SJCRH30 (cell line): ENCODE results near the gene MYBPC1. TPM values are rescaled to one million over a fixed set of nuclear protein-coding genes. Genes with fewer than 3 reads are reported as not detected.

Source experiments
- DNase-seq, 2 experiments: peaks; one replicate each; pipeline ENCODE4 v3.0.0-alpha.2; 2015 to 2020
- H3K27ac ChIP-seq: fragments of 250-450 bp; sonication (Bioruptor Pico); 2 replicates; pipeline ENCODE4 v1.5.1; 2020; ENCODE audit warnings: mild to moderate bottlenecking, moderate library complexity
- H3K27me3 ChIP-seq: fragments of 250-450 bp; sonication (Bioruptor Pico); 2 replicates; pipeline ENCODE4 v1.5.1; 2020; ENCODE audit warnings: mild to moderate bottlenecking, moderate library complexity
- H3K36me3 ChIP-seq: fragments of 250-450 bp; sonication (Bioruptor Pico); 2 replicates; pipeline ENCODE4 v1.5.1; 2020; ENCODE audit warnings: mild to moderate bottlenecking, moderate library complexity
- H3K4me1 ChIP-seq: fragments of 250-450 bp; sonication (Bioruptor Pico); 2 replicates; pipeline ENCODE4 v1.5.1; 2020; ENCODE audit warnings: mild to moderate bottlenecking, moderate library complexity
- H3K4me3 ChIP-seq: fragments of 250-450 bp; sonication (Bioruptor Pico); 2 replicates; pipeline ENCODE4 v1.5.1; 2020; ENCODE audit warnings: mild to moderate bottlenecking, moderate library complexity
- H3K9me3 ChIP-seq: fragments of 250-450 bp; sonication (Bioruptor Pico); replicated peaks from 2 replicates; pipeline ENCODE4 v1.5.1; 2020; ENCODE audit warnings: mild to moderate bottlenecking, moderate library complexity
- total RNA-seq: library from RNA; depleted of rRNA; stranded (reverse); fragments of >200 nt; shearing (Covaris generic); gene quantifications from 2 replicates; pipeline ENCODE4 v1.2.3, GENCODE V29; 2014

The MYBPC1 gene
- total RNA-seq, 1 experiment from 2014 or later = not detected

- no peak overlapping the region for H3K4me3 ChIP-seq
- no peaks in the 10 kb centered on the region for H3K27me3 ChIP-seq
- DNase-seq = no peak
- no peaks in the 10 kb centered on the region for H3K9me3 ChIP-seq
- H3K27ac ChIP-seq = no peak overlapping the region
- no peaks in the 10 kb centered on the region for H3K36me3 ChIP-seq
- H3K4me1 ChIP-seq = no peaks in the 10 kb centered on the region
Measured at GRCh38 chr12:101685092-101685491, 90.3 kb downstream of the MYBPC1 start.

GRCh38 chr12:101686176-101686575, 91.4 kb downstream of the MYBPC1 start:
- DNase-seq = no peak
- Histone ChIP-seq H3K9me3 (no peaks in the 10 kb centered on the region), H3K27me3 (no peaks in the 10 kb centered on the region), H3K4me1 (no peaks in the 10 kb centered on the region), H3K4me3 (no peak overlapping the region), H3K36me3 (no peaks in the 10 kb centered on the region), H3K27ac (no peak overlapping the region)

- H3K36me3 ChIP-seq = no peaks in the 10 kb centered on the region
- H3K27ac ChIP-seq = no peak overlapping the region
- no peaks in the 10 kb centered on the region for H3K9me3 ChIP-seq
- no peaks in the 10 kb centered on the region for H3K4me1 ChIP-seq
- H3K4me3 ChIP-seq = no peak overlapping the region
- H3K27me3 ChIP-seq = no peaks in the 10 kb centered on the region
- DNase-seq = no peak
Measured at GRCh38 chr12:101690544-101691098, 95.8 kb downstream of the MYBPC1 start.

GRCh38 chr12:101691503-101692096, 96.8 kb downstream of the MYBPC1 start:
- Histone ChIP-seq H3K27ac (no peak overlapping the region), H3K9me3 (no peaks in the 10 kb centered on the region), H3K4me1 (no peaks in the 10 kb centered on the region), H3K36me3 (no peaks in the 10 kb centered on the region), H3K4me3 (no peak overlapping the region), H3K27me3 (no peaks in the 10 kb centered on the region)
- DNase-seq = no peak

- H3K4me3 ChIP-seq = no peak overlapping the region
- H3K27ac ChIP-seq = no peak overlapping the region
- no peaks in the 10 kb centered on the region for H3K9me3 ChIP-seq
- DNase-seq = no peak
- H3K36me3 ChIP-seq = no peaks in the 10 kb centered on the region
- H3K27me3 ChIP-seq = no peaks in the 10 kb centered on the region
- no peaks in the 10 kb centered on the region for H3K4me1 ChIP-seq
Measured at GRCh38 chr12:101694297-101694848, 99.6 kb downstream of the MYBPC1 start.

GRCh38 chr12:101694986-101695385, 100.2 kb downstream of the MYBPC1 start:
- Histone ChIP-seq H3K9me3 (no peaks in the 10 kb centered on the region), H3K4me3 (no peak overlapping the region), H3K4me1 (no peaks in the 10 kb centered on the region), H3K27ac (no peak overlapping the region), H3K36me3 (no peaks in the 10 kb centered on the region), H3K27me3 (no peaks in the 10 kb centered on the region)
- no peak for DNase-seq

GRCh38 chr12:101695706-101696105, 100.9 kb downstream of the MYBPC1 start:
- Histone ChIP-seq H3K4me1 (no peaks in the 10 kb centered on the region), H3K27ac (no peak overlapping the region), H3K27me3 (no peaks in the 10 kb centered on the region), H3K36me3 (no peaks in the 10 kb centered on the region), H3K4me3 (no peak overlapping the region), H3K9me3 (no peaks in the 10 kb centered on the region)
- no peak for DNase-seq

GRCh38 chr12:101696251-101697196, 101.8 kb downstream of the MYBPC1 start:
- Histone ChIP-seq H3K4me1 (no peaks in the 10 kb centered on the region), H3K36me3 (no peaks in the 10 kb centered on the region)
- DNase-seq = no peak

GRCh38 chr12:101697197-101697929, 102.6 kb downstream of the MYBPC1 start, which contains the start of gene CHPT1:
TSS of gene CHPT1 (plus strand) at chr12:101697640. CDS start at chr12:101697862, 222 bp downstream.
- H3K4me1 ChIP-seq = no peaks in the 10 kb centered on the region
- no peaks in the 10 kb centered on the region for H3K36me3 ChIP-seq
- H3K27me3 ChIP-seq = no peaks in the 10 kb centered on the region
- peak within 1 kb of the TSS; percentile 24; the same call in 1 of the 2 replicates for H3K27ac ChIP-seq
- DNase-seq = peak; percentile 71 to 72
- H3K4me3 ChIP-seq = peak within 1 kb of the TSS; percentile 94
- no peaks in the 10 kb centered on the region for H3K9me3 ChIP-seq

More at GRCh38 chr12:101696251-101697196, 101.8 kb downstream of the MYBPC1 start:
- no peaks in the 10 kb centered on the region for H3K27me3 ChIP-seq
- no peak overlapping the region; the same call in 1 of the 2 replicates for H3K27ac ChIP-seq
- H3K4me3 ChIP-seq = peak overlapping the region; percentile 94
- no peaks in the 10 kb centered on the region for H3K9me3 ChIP-seq

- no peaks in the 10 kb centered on the region for H3K4me1 ChIP-seq
- DNase-seq = peak; percentile 38 to 60
- H3K36me3 ChIP-seq = no peaks in the 10 kb centered on the region
- peak overlapping the region; percentile 24; the same call in 1 of the 2 replicates for H3K27ac ChIP-seq
- H3K27me3 ChIP-seq = no peaks in the 10 kb centered on the region
- peak overlapping the region; percentile 94 for H3K4me3 ChIP-seq
- no peaks in the 10 kb centered on the region for H3K9me3 ChIP-seq
Measured at GRCh38 chr12:101697930-101698799, 103.4 kb downstream of the MYBPC1 start.

- peak overlapping the region; percentile 94 for H3K4me3 ChIP-seq
- H3K9me3 ChIP-seq = no peaks in the 10 kb centered on the region
- H3K36me3 ChIP-seq = no peaks in the 10 kb centered on the region
- H3K4me1 ChIP-seq = no peaks in the 10 kb centered on the region
- H3K27ac ChIP-seq = no peak overlapping the region
- DNase-seq = peak in 1 of 2 experiments; percentile 20
- H3K27me3 ChIP-seq = no peaks in the 10 kb centered on the region
Measured at GRCh38 chr12:101698800-101699347, 104.1 kb downstream of the MYBPC1 start.

GRCh38 chr12:101700299-101700820, 105.6 kb downstream of the MYBPC1 start:
- DNase-seq = no peak
- H3K4me3 ChIP-seq = no peak overlapping the region
- H3K27ac ChIP-seq = no peak overlapping the region
- no peaks in the 10 kb centered on the region for H3K36me3 ChIP-seq
- no peaks in the 10 kb centered on the region for H3K9me3 ChIP-seq
- H3K27me3 ChIP-seq = no peaks in the 10 kb centered on the region
- H3K4me1 ChIP-seq = no peaks in the 10 kb centered on the region

- no peaks in the 10 kb centered on the region for H3K9me3 ChIP-seq
- no peak overlapping the region for H3K27ac ChIP-seq
- H3K36me3 ChIP-seq = no peaks in the 10 kb centered on the region
- H3K4me1 ChIP-seq = no peaks in the 10 kb centered on the region
- no peak for DNase-seq
- no peak overlapping the region for H3K4me3 ChIP-seq
- no peaks in the 10 kb centered on the region for H3K27me3 ChIP-seq
Measured at GRCh38 chr12:101703487-101703886, 108.7 kb downstream of the MYBPC1 start.
